ENCODE results near the gene GDF15.
"Not testable (repeated sequence)": the region's sequence is repeated elsewhere in the genome, so short reads cannot be mapped to it uniquely, and the experiment has no call there.

Gene GDF15

DNA sequence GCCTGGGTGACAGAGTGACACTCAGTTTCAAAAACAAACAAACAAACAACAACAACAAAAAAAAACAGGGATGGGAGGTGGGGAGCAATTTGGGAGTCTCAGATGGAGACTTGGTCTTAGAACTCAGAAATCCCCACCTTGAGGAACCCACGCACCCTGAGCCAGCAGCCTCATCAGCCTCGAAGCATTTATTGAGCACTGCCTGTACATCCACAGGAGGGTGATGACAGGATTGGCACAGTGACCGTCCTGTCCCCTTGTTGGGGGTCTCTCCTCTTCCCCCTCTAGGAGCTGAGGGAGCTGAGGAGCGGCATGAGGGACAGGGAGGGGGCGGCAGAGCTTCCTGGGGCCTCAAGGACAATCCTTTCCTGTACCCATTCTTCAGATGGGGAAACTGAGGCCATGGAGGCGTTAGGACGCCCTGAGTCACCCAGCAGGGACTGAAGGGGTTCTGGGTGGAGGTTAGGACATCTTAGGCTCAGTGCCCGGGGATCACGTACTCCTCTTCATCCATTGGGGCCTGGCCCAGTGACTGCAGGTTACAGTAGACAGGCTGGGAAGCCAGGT lies 5.6 kb downstream of the GDF15 start:
- no peak for DNase-seq (ENCODE audit: low read depth in 2 of 2)

DNA sequence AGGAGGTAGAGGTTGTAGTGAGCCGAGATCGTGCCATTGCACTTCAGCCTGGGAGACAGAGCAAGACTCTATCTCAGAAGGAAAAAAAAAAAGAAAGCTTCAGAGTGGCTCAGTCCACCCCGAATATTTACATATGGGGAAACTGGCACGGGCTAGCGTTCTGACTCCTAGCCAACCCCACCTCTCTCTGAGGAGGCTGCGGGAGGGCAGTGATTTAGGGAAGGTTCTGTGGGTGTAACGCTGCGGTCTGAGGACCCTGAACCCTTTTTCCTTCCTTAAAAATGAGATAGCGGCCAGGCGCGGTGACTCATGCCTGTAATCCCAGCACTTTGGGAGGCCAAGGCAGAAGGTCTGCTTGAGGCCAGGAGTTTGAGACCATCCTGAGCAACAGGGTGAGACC lies 6.5 kb downstream of the GDF15 start:
- no peak for DNase-seq (ENCODE audit: low read depth in 2 of 2)

DNA sequence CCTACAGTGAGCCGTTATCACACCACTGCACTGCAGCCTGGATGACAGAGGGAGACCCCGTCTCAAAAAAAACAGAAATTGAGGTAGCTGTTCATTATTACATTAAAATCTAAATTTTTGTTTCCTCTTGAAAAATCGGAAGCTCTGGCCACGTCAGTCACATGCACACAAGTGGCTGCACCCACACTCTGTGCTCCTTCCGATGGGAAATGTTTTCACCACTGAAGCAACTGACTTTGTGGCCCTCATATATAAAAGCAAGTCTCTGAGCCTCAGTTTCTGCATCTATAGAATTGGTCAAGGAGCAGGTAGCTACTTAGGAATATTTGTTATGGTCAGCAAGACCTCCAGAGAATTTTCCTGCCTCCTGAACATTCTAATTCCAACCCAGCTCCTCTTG lies 7.0 kb downstream of the GDF15 start:
- no peak for DNase-seq (ENCODE audit: low read depth in 2 of 2)

DNA sequence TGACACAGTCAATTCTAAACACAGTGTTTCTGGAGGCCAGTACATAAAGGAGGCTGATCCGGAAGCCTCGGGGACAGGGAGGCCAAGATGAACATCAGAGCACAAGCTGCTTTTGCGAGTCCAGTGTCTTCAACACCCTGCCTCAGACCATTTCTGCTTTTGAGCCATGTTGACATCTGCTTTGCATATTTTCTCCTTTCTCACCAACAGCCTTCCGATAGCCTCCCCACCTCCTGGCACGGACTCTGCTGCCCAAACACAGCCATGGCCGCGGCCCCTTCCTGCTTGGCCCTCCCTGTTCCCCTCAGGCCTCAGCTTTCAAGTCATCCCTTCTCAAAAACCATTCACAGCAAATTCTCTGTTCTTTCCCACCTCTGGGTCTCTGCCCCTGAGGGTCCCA lies 7.9 kb downstream of the GDF15 start:
- DNase-seq (ENCODE audit: low read depth in 2 of 2) = no peak

DNA sequence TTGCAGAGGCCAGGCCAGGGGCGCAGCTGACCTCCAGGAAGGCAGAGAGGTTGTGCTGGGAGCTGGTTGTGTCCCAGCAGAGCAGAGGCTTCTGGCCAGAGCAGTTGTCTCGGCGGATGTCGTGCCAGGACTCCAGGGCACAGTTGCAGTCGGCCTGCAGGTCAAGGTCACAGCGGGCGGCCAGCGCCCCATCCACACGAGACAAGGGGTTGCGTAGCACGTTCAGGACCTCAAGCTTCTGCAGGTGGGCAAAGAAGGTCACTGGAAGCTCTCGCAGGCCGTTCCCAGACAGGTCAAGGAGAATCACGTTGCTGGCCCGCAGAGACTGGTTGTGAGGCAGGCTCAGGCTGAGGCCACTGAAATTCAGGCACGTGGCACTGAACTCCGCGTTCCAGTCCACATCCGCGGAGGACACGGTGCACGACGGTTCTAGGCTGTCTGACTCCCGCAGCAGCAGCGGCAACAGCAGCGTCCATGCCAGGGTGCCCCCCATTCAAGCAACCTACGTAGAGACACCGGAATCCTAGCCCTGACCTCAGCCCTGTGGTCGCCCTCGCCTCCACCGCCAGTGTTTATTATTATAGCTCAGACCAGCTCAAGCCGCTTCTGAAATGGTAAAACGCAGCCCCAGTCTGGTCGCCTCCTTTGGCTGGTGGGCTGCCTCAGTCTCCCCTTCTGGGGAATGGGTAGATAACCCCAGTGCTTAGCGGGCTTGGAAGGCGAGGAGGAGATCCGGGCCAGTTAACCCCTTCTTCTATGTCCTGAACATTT lies 10.7 kb downstream of the GDF15 start:
- no peak for DNase-seq (ENCODE audit: low read depth in 2 of 2)

DNA sequence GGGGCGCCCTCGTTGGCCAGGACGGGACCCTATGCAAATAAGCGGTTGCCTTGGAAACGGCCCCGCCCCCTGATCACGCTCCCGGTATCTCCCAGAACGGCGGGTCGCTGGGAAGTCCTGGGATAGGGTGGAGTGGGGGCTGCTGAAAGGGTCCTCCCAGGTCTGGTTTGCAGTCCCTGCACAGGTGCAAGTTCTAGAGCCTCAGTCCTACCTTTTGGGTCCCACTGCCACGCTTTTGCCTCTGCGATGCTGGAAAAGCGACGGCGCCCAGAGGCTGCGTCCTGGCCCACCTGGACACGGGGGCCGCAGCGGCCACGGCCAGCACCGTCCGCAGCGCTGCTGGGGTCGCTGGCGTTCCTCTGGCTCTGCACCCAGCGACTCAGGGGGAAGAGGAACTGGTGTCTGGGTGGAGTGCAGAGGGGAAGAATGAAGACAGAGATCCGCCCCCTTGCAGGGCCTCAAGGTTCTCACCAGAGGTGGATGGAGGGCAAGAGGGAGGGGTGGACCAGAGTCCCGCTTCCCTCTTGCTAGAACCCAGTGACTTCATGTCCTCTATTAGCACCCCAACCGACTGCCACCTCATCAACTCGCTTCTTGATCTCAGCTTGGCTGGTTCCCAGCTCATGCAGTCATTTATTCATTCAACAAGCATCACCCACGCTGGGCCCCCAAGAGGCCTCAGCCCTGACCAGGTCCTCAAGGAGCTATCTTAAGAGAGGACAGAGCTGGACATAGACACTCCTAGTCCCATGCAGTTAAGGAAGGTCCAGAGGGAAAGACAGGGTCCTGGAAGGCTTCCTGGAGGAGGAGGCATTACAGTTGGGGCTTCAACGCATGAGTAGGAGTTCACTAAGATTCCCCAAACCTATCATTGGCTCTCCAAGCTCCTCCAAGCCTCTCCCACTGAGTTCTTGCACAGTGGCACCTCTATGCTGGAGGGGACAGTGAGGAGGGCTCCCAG lies 11.6 kb downstream of the GDF15 start, which contains the start of gene LRRC25:
TSS of gene LRRC25 (minus strand) at position 381 of the 961 bp plus-strand sequence. CDS start 659 bp downstream, outside the sequence.
- no peak for DNase-seq (ENCODE audit: low read depth in 2 of 2)

DNA sequence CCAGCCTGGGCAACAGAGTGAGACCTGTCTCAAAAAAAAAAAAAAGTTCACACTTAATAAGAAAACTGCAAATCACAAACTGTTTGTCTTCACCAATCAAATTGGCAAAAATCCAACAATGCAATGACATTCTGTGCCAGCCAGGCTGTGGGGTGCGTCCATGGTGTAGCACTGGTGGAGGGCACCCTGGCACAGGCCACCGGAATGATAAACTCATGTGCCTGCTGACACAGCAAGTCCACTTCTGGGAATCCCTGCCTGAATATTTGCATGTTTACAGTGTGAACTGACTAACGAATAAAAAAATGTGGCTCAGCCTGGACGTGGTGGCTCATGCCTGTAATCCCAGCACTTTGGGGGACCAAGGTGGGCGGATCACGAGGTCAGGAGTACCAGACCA lies 13.1 kb downstream of the GDF15 start:
- DNase-seq (ENCODE audit: low read depth in 2 of 2) = no peak

DNA sequence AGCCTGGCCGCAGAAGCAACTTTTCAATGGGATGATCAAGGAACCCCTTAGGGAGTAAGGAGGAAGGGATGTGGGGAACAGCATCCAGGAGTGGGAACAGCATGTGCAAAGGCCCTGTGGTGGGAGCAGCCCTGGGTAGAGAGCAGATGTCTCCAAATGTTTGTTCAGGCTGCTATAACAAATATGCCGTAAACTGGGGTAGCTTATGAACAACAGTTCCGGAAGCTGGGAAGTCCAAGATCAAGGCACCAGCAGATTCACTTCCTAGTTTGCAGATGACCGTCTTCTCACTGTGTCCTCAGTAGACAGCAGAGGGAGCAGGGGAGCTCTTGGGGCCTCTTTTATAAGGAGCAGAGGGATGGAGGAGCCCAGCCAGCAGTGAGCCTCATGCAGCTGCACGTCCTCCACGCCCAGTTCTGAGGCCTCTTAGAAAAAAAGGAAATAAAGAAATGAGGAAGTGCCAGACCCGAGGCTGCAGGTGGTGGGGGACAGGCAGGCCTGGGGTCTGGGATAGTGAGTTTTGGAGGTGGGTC lies 15.7 kb downstream of the GDF15 start:
- DNase-seq (ENCODE audit: low read depth in 2 of 2) = no peak

DNA sequence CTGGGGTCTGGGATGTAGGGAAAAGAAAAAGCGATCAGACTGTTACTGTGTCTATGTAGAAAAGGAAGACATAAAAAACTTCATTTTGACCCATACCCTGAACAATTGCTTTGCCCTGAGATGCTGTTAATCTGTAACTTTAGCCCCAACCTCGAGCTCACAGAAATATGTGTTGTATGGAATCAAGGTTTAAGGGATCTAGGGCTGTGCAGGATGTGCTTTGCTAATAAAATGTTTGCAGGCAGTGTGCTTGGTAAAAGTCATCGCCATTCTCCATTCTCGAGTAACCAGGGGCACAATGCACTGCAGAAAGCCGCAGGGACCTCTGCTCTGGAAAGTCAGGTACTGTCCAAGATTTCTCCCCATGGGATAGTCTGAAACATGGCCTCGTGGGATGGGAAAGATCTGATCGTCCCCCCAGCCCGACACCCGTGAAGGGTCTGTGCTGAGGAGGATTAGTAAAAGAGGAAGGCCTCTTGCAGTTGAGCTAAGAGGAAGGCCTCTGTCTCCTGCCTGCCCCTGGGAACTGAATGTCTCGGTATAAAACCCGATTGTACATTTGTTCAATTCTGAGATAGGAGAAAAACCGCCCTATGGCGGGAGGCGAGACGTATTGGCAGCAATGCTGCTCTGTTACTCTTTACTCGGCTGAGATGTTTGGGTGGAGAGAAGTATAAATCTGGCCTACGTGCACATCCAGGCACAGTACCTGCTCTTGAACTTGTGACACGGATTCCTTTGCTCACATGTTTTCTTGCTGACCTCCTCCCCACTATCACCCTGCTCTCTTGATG lies 16.7 kb downstream of the GDF15 start:
- DNase-seq (ENCODE audit: low read depth in 2 of 2) = not testable (repeated sequence)

DNA sequence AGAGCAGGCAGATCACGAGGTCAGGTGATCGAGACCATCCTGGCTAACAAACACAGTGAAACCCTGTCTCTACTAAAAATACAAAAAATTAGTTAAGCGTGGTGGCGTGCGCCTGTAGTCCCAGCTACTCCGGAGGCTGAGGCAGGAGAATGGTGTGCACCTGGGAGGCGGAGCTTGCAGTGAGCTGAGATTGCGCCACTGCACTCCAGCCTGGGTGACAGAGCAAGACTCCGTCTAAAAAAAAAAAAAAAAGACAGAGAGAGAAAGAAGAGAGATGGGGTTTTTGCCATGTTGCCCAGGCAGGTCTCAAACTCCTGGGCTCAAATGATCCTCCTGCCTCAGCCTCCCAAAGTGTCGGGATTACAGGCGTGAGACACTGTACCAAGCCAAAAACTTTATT lies 19.8 kb downstream of the GDF15 start:
- not testable (repeated sequence) for DNase-seq (ENCODE audit: low read depth in 2 of 2)

DNA sequence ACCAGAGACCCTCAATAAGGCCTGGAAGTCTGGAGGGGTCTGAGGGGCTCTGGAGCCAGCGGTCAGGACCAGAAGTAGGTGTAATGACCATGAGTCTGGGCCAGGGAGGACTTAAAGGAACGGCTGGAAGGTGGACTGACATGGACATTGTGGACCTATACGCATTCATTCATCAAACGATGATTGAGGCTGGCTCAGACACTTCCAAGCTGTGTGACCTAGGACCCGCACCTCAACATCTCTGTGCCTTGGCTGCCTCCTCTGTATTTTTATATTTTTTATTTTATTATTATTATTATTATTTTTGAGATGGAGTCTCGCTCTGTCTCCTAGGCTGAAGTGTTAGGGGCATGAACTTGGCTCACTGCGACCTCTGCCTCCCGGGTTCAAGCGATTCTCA lies 20.8 kb downstream of the GDF15 start:
- no peak for DNase-seq (ENCODE audit: low read depth in 2 of 2)

DNA sequence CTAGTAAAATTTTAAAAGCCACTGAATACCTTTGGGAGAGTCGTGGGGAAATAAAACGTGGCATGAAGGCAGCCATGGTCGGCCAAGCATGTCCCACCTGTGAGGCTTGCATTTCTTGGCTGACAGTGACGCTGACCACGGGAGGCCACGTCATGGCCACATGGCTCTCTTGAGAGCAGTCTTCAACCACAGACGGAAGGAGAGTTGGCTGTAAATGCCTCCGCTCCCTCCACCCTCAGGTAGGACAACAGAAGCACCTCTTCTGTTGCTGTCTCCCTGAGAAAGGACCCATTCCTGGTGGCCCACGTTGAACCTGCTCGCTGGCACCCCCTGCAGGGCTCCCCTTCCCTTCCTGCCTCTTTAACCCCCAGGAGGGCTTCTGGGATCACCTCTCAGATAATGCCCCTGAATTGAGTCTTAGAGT lies 22.1 kb downstream of the GDF15 start:
- no peak for DNase-seq (ENCODE audit: low read depth in 2 of 2)

DNA sequence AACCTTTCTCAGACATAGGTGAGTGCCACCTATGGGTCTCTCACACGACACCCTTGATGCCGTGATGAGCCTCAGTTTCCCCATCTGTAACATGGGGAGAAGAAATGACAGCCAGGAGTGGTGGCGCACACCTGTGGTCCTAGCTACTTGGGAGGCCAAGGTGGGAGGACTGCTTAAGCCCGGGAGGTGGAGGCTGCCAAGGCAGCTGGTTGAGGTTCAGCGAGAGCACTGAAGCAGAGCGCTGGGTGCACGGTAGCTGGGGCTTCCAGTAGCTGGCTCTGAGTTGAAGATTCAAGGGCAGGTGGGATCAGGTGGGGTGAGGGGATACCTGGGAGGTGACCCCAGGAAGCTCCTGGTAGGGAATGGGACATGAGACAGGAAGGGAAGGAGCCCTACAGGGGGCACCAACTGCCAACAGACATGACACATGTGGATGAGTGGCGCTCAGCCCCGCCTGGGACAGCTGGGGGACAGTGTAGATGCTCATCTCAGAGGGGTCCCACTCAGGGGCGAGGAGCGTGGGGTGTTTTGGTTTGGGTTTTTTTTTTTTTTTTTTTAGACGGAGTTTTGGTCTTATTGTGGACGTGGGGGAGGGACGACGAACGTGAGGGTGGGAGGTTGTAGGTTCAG lies 26.8 kb downstream of the GDF15 start:
- DNase-seq (ENCODE audit: low read depth in 2 of 2) = no peak

DNA sequence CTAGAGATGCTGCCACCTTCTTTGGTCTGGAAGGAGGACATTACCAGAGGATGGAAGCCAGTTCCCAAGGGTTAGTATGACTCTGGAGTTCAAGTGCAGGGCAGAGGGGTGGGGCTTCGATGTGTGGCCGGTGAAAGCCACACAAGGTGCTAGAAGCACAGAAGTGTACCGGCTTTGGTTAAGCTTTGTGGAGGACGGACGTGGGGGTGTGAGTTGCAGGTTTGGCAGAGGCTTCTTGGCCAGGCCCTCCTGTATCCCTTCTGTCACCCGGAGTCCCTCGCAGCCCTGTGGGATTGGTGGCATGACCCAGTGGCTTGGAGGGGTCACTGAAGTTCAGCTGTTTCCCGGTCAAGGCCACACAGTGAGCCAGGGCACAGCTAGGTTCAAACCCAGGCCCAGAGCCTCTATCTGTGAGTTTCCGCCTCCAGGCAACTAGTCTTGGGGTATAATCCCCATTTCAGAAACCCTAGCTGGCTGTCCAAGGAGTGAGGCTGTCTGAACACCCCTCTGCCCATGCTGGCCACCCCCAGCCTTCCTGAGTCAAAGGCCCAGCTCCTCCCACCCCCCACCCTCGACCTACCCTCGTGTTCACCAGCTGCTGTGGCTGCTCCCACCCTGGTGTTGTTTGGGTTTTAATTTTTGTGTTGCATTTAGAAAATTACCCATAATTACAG lies 28.7 kb downstream of the GDF15 start:
- DNase-seq (ENCODE audit: low read depth in 2 of 2) = no peak

DNA sequence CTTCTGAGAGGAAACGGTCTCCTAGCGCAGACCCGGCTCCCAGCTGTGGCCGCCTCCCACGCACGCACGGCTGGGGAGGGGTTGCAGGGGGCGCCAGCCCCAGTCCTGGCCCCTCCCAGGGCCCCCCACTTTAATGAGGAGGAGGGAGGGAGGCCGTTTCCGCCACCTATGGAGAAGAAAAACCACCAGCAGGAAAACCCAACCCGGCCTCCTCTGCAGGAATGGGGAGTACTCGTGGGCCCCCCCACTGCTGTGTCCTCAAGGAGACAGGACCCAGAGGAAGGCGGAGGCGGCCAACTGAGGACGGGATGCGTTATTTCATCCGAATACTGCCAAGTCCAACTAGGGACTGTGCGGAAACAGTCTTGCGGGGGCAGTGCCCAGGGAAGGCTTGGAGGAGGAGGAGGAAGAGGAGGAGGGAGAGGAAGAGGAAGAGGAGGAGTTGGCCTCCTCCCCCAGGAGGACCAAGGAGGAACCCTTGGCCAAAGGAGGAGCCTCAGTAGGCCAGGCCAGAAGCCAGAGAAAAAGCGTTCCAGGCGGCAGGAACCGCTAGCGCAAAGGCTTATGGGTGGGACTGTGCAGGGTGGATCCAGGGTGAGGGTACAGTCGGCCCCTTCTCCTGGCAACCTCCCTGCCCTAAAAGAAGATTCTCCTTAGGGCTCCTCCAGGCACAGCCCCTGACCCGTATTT lies 29.4 kb downstream of the GDF15 start:
- DNase-seq (ENCODE audit: low read depth in 2 of 2) = no peak

DNA sequence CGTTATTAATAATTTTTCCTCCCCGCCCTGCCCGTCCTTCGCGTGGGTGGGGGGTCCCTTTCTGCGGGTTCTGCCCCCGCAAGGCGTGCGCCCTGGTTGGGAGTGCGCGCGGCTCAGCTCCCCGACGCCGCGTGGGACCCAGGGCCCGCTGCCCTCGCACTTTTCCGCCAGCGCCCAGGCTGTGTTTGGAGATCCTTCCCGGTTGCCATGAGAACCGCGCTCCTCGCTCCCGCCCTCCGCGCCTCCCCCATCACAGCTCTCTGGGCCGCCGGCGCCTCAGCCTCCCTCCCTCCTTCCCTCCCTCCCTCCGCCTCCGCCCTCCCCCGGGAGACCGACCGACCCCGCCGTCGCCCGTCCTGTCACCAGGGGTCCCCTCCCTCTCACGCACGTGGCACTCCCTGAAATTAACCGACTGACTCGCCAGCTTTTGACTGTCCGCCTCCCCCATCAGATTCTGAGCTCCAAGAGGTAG lies 30.9 kb downstream of the GDF15 start:
- no peak for DNase-seq (ENCODE audit: low read depth in 2 of 2)

DNA sequence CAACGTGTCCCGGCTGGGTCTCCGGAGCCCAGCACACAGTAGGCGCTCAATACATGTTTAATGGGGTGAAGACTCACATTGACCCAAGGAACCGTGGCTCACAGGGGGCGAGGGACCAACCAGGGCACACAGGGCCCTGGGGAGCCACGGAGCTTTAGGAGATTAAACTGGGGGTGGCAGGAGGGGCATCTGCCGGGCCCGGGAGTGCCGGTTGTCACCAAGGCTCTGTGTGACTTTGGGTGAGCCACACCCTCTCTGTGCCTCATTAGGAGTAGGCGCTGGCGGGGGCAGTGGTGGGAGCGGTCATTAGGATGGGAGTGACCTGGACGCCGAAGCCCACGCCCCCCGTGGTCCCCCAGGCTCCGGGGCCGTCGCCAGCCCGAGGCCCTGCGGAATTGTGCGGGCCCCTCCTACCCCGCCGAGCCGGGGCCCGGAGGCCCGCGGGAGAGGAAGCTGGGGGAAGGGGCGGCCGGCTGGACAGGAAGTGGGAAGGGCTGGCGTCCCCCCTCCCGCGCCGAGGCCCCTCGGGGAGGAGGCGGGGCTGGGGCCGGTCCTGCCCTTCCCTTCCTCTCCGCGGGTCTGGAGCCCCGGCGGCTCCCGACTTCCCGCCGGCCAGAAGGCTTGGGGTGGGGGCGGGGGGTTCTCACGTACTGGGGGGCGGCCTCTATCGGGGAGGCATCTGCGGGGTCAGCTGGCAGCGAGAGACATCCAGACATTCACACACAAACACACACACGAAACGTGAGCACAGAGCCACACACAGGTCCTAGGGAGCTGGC lies 31.5 kb downstream of the GDF15 start:
- DNase-seq (ENCODE audit: low read depth in 2 of 2) = no peak

DNA sequence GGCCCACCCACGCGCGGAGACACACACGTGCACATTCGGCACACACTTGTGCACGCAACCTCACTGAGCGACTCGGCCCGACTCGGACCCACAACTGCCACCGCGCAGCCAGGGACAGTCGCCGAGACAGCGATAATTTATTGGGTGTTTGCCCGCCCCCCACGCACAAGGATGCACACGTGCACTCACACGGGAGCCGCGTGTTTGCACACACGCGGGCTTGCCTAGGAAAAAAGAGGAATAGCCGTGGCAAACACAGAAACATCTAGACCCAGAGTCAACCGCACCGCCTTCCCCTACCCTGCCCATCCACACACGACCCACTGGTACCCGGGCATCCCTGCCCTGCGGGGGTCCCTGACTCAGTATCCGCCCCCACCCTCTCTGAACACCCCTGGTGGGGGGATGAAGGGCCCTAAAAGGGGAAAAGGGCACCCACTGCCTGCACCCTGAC lies 32.1 kb downstream of the GDF15 start:
- DNase-seq (ENCODE audit: low read depth in 2 of 2) = no peak

Data from stimulated activated CD4-positive, alpha-beta T cell treated with anti-CD3 and anti-CD28 coated beads, Interleukin-15, amount 100 ng/mL, for 48 hours (primary cell).